SK-N-MC (cell line): Measurements from ENCODE around the gene H1-8.

ENCODE experiments used
- EZH2 ChIP-seq: fragments of 200-600 bp; sonication (generic); IDR thresholded peaks from one replicate; pipeline ENCODE4 v1.6.1; 2017; ENCODE audit warnings: antibody characterized with exemption
- POLR2AphosphoS5 ChIP-seq: IDR thresholded peaks from 2 replicates; pipeline ENCODE4 v1.6.1; 2012; ENCODE audit warnings: mild to moderate bottlenecking, low read depth, low read length, borderline replicate concordance

GRCh38 chr3:129530251-129530791 lies 12.7 kb upstream of the H1-8 start:
- no peak for TF ChIP-seq EZH2
- TF ChIP-seq POLR2AphosphoS5: no peak
